ENCODE results near the gene PPM1H.

PPM1H gene

DNA sequence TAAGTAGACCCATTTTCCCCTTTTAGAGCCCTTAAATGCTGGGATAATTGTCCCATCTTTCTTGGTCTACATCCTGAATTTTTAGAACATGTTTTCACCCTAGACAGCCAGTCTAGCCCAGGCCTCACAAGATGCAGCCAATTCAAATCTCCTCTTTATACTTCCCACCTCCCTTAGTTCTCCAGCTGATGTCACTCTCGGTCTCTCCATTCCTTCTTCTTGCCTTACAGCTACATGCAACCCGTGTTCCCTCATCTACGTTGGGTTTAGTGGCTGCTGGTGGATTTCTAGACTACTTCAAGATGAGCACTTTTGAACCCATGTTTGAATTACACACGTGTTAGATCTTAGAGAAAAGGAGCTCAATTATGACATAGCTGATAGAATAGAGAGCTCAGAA, 132.0 kb downstream of the PPM1H start:
- Histone ChIP-seq H3K27me3 (ENCODE audit: control insufficient read depth in 2 of 2, insufficient read depth in 2 of 2, low read length in 2 of 2) (no peaks in the 10 kb centered on the region), H3K36me3 (ENCODE audit: control insufficient read depth in 2 of 2, insufficient read depth in 2 of 2, low read length in 2 of 2) (no peaks in the 10 kb centered on the region), H3K27ac (ENCODE audit: low read depth in 2 of 2, low read length in 2 of 2) (no peak overlapping the region), H3K4me1 (ENCODE audit: control insufficient read depth in 2 of 2, insufficient read depth in 2 of 2, low read length in 2 of 2) (no peaks in the 10 kb centered on the region), H3K9ac (ENCODE audit: low read depth in 1 of 2, low read length in 2 of 2) (no peak overlapping the region), H3K4me3 (ENCODE audit: low read length in 2 of 2) (no peak overlapping the region), H3K9me3 (ENCODE audit: control insufficient read depth in 2 of 2, low read length in 2 of 2) (no peaks in the 10 kb centered on the region)

DNA sequence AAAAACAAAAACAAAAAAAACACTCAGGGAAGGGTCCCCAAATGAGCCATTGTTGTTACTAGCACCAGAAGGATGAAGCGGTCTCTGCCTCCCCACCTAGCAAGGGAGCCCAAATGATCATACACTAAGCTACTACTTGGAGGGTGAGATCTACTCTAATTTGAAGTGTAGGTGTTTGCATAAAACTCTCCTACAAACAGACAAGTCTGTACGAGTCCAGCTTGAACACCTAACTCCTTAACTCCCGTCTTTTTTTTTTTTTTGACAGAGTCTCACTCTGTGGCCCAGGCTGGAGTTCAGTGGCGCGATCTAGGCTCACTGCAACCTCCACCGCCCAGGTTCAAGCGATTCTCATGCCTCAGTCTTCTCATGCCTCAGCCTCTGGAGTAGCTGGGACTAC, 132.6 kb downstream of the PPM1H start:
- Histone ChIP-seq H3K27me3 (ENCODE audit: control insufficient read depth in 2 of 2, insufficient read depth in 2 of 2, low read length in 2 of 2) (no peaks in the 10 kb centered on the region), H3K36me3 (ENCODE audit: control insufficient read depth in 2 of 2, insufficient read depth in 2 of 2, low read length in 2 of 2) (no peaks in the 10 kb centered on the region), H3K4me3 (ENCODE audit: low read length in 2 of 2) (no peak overlapping the region), H3K4me1 (ENCODE audit: control insufficient read depth in 2 of 2, insufficient read depth in 2 of 2, low read length in 2 of 2) (no peaks in the 10 kb centered on the region), H3K27ac (ENCODE audit: low read depth in 2 of 2, low read length in 2 of 2) (no peak overlapping the region), H3K9me3 (ENCODE audit: control insufficient read depth in 2 of 2, low read length in 2 of 2) (no peaks in the 10 kb centered on the region), H3K9ac (ENCODE audit: low read depth in 1 of 2, low read length in 2 of 2) (no peak overlapping the region)

- H3K36me3 ChIP-seq (ENCODE audit: control insufficient read depth in 2 of 2, insufficient read depth in 2 of 2, low read length in 2 of 2) = no peaks in the 10 kb centered on the region
- H3K4me1 ChIP-seq (ENCODE audit: control insufficient read depth in 2 of 2, insufficient read depth in 2 of 2, low read length in 2 of 2) = no peaks in the 10 kb centered on the region
- H3K27ac ChIP-seq (ENCODE audit: low read depth in 2 of 2, low read length in 2 of 2) = no peak overlapping the region
- no peak overlapping the region for H3K9ac ChIP-seq (ENCODE audit: low read depth in 1 of 2, low read length in 2 of 2)
- H3K27me3 ChIP-seq (ENCODE audit: control insufficient read depth in 2 of 2, insufficient read depth in 2 of 2, low read length in 2 of 2) = no peaks in the 10 kb centered on the region
- no peak overlapping the region for H3K4me3 ChIP-seq (ENCODE audit: low read length in 2 of 2)
- H3K9me3 ChIP-seq (ENCODE audit: control insufficient read depth in 2 of 2, low read length in 2 of 2) = no peaks in the 10 kb centered on the region
These were observed 133.2 kb downstream of the PPM1H start for GRCh38 chr12:62801796-62802195.

DNA sequence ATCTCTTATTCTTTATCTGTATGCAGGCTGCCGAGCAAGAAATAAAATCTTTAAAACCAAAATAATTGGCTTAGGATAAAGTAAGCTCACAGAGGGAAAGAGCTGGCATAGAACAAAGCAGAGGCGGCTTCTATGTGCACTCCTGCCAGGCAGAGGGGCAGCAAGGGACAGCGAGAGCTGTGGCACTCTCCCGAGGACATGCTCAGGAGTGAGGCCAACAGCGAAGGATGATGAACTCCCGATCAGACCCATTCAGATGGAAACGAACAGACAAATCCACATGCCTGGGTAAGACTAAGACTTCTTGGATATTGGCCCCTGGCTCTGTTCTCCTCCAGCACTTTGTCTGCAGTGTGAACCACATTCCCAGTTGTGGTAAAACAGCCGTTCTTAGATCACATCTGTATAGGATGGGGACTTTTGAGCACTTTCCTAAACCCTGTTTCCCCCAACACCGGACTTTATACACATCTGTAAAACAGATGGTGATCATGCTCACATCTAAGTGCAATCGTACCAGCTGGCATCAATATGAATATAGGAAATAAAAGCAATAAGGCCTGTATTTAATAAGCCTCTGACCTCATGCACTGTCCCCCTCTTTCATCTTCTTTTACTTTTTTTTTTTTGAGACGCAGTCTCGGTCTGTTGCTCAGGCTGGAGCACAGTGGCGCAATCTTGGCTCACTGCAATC, 134.1 kb downstream of the PPM1H start:
- Histone ChIP-seq H3K4me3 (ENCODE audit: low read length in 2 of 2) (no peak overlapping the region), H3K27ac (ENCODE audit: low read depth in 2 of 2, low read length in 2 of 2) (no peak overlapping the region), H3K9me3 (ENCODE audit: control insufficient read depth in 2 of 2, low read length in 2 of 2) (no peaks in the 10 kb centered on the region), H3K9ac (ENCODE audit: low read depth in 1 of 2, low read length in 2 of 2) (no peak overlapping the region), H3K27me3 (ENCODE audit: control insufficient read depth in 2 of 2, insufficient read depth in 2 of 2, low read length in 2 of 2) (no peaks in the 10 kb centered on the region), H3K36me3 (ENCODE audit: control insufficient read depth in 2 of 2, insufficient read depth in 2 of 2, low read length in 2 of 2) (no peaks in the 10 kb centered on the region), H3K4me1 (ENCODE audit: control insufficient read depth in 2 of 2, insufficient read depth in 2 of 2, low read length in 2 of 2) (no peaks in the 10 kb centered on the region)

DNA sequence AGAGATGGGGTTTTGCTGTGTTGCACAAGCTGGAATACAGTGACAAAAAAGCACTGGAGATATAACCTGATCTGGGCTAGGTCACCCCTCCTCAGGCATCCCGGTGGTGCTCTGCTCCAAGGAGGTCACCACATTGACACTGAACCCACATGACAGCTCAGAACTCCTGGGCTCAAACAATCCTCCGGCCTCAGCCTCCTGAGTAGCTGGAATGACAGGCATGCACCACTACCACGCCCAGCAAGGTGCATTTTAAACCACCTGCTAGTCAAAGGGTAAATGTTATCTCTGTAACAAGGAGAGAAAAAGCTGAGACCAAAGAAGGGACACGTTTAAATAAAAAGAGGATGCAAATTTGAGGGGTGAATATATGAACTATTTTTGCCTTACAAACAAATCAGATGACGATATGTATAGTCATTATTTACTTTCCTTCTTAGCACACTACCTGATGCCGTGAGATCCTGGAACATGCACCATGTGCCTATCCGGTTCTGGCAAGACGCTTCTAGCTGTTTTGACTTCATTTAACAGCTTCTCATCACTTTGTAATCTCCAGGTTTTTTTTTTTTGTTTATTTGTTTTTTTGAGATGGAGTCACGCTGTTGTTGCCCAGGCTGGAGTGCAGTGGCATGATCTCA, 135.1 kb downstream of the PPM1H start:
- no peaks in the 10 kb centered on the region for H3K27me3 ChIP-seq (ENCODE audit: control insufficient read depth in 2 of 2, insufficient read depth in 2 of 2, low read length in 2 of 2)
- no peaks in the 10 kb centered on the region for H3K36me3 ChIP-seq (ENCODE audit: control insufficient read depth in 2 of 2, insufficient read depth in 2 of 2, low read length in 2 of 2)
- H3K9me3 ChIP-seq (ENCODE audit: control insufficient read depth in 2 of 2, low read length in 2 of 2) = no peaks in the 10 kb centered on the region
- H3K27ac ChIP-seq (ENCODE audit: low read depth in 2 of 2, low read length in 2 of 2) = no peak overlapping the region
- no peaks in the 10 kb centered on the region for H3K4me1 ChIP-seq (ENCODE audit: control insufficient read depth in 2 of 2, insufficient read depth in 2 of 2, low read length in 2 of 2)
- no peak overlapping the region for H3K9ac ChIP-seq (ENCODE audit: low read depth in 1 of 2, low read length in 2 of 2)
- H3K4me3 ChIP-seq (ENCODE audit: low read length in 2 of 2) = no peak overlapping the region

- H3K4me3 ChIP-seq (ENCODE audit: low read length in 2 of 2) = no peak overlapping the region
- no peak overlapping the region for H3K27ac ChIP-seq (ENCODE audit: low read depth in 2 of 2, low read length in 2 of 2)
- no peaks in the 10 kb centered on the region for H3K4me1 ChIP-seq (ENCODE audit: control insufficient read depth in 2 of 2, insufficient read depth in 2 of 2, low read length in 2 of 2)
- H3K9me3 ChIP-seq (ENCODE audit: control insufficient read depth in 2 of 2, low read length in 2 of 2) = no peaks in the 10 kb centered on the region
- no peaks in the 10 kb centered on the region for H3K36me3 ChIP-seq (ENCODE audit: control insufficient read depth in 2 of 2, insufficient read depth in 2 of 2, low read length in 2 of 2)
- no peak overlapping the region for H3K9ac ChIP-seq (ENCODE audit: low read depth in 1 of 2, low read length in 2 of 2)
- H3K27me3 ChIP-seq (ENCODE audit: control insufficient read depth in 2 of 2, insufficient read depth in 2 of 2, low read length in 2 of 2) = no peaks in the 10 kb centered on the region
These were observed 135.7 kb downstream of the PPM1H start for GRCh38 chr12:62799126-62799736.

DNA sequence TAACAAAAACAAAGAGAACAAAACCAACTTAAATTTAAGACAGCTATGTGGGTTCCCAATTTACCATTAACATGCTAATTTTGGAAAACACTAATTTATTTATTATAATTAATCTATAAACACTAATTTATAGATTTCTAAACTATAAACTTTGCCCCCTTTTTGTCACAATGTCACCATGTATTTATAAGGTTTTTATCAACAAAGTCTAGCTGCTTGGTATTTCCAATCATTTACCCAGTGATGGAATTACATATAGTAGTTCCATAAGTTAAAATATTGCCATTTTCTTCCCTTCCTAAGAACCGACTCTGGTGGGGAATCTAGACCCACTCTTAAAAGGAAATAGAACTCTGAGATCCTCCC, 140.7 kb downstream of the PPM1H start:
- no peaks in the 10 kb centered on the region for H3K27me3 ChIP-seq (ENCODE audit: control insufficient read depth in 2 of 2, insufficient read depth in 2 of 2, low read length in 2 of 2)
- no peaks in the 10 kb centered on the region for H3K9me3 ChIP-seq (ENCODE audit: control insufficient read depth in 2 of 2, low read length in 2 of 2)
- H3K4me3 ChIP-seq (ENCODE audit: low read length in 2 of 2) = no peak overlapping the region
- H3K36me3 ChIP-seq (ENCODE audit: control insufficient read depth in 2 of 2, insufficient read depth in 2 of 2, low read length in 2 of 2) = no peaks in the 10 kb centered on the region
- peaks cover 0 to 3% of the 10 kb centered on the region in 2 donors for H3K4me1 ChIP-seq (ENCODE audit: control insufficient read depth in 2 of 2, insufficient read depth in 2 of 2, low read length in 2 of 2)
- H3K27ac ChIP-seq (ENCODE audit: low read depth in 2 of 2, low read length in 2 of 2) = no peak overlapping the region
- no peak overlapping the region for H3K9ac ChIP-seq (ENCODE audit: low read depth in 1 of 2, low read length in 2 of 2)

DNA sequence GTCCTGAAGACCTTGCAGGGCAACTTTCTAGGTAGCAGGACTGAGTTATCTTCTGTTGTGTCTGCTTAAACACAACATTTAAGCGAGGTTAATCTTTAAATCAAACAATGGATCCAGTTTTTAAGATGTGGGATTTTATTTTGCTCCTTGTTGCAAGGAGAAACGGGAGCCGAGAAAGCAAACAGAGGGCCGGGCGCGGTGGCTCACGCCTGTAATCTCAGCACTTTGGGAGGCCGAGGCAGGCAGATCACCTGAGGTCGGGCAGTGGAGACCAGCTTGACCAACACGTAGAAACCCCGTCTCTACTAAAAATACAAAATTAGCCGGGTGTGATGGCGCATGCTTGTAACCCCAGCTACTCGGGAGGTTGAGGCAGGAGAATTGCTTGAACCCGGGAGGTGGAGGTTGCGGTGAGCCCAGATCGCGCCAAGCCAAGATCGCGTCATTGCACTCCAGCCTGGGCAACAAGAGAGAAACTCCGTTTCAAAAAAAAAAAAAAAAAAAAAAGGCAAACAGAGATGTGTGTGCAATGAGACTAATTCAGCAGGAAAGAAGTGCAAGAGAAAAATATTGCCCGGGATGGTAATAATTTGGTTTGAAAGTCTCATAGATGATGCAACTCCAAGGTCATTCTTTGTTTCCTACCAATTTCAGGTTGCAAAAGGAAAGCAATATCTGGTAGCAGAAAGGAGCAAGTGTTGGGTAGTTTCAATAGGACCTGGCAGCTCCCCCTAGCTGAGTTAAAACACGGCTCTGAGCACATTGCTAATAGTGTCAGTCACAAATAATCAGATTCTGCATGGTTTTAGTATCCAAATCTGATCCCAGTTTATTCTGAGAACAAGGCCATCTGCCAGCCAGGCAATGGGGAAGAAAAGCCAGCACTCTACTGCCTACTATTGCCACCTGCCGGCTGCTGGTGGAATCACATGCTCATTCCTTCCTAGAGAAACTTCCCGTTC, 141.4 kb downstream of the PPM1H start:
- Histone ChIP-seq H3K36me3 (ENCODE audit: control insufficient read depth in 2 of 2, insufficient read depth in 2 of 2, low read length in 2 of 2) (no peaks in the 10 kb centered on the region), H3K4me3 (ENCODE audit: low read length in 2 of 2) (no peak overlapping the region), H3K9ac (ENCODE audit: low read depth in 1 of 2, low read length in 2 of 2) (no peak overlapping the region), H3K9me3 (ENCODE audit: control insufficient read depth in 2 of 2, low read length in 2 of 2) (no peaks in the 10 kb centered on the region), H3K27me3 (ENCODE audit: control insufficient read depth in 2 of 2, insufficient read depth in 2 of 2, low read length in 2 of 2) (no peaks in the 10 kb centered on the region), H3K27ac (ENCODE audit: low read depth in 2 of 2, low read length in 2 of 2) (no peak overlapping the region), H3K4me1 (ENCODE audit: control insufficient read depth in 2 of 2, insufficient read depth in 2 of 2, low read length in 2 of 2) (peaks cover 0 to 3% of the 10 kb centered on the region in 2 donors)

DNA sequence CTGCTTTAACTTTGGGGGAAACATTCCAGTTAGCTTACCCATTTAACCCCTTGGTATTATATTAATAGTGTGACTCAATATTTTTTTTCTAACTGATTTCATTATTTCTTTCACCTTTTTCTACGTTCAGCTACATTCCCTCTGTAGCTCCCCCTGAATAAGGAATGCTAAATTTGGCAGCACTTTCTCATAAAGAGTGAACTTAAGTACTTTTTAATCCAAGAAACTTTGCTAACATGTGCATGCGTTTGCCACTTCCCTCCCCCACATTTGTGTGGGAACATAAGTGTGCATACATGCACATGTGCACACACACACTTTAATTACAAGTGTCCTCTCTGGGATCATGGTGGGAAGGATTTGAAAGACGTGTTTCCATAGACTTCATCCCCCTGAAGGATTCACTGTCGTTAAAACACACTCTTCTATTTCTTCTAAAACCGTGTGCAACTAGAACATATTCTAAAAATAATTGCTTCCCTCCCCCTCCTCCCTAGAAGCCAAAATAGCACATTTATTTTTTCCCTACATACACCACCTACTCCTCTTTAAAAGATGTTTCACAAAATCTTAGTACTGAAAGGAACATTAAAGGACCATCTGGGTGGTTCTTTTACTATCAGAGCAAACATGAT, 142.6 kb downstream of the PPM1H start:
- peaks cover 0 to 3% of the 10 kb centered on the region in 2 donors for H3K4me1 ChIP-seq (ENCODE audit: control insufficient read depth in 2 of 2, insufficient read depth in 2 of 2, low read length in 2 of 2)
- no peaks in the 10 kb centered on the region for H3K36me3 ChIP-seq (ENCODE audit: control insufficient read depth in 2 of 2, insufficient read depth in 2 of 2, low read length in 2 of 2)
- H3K27me3 ChIP-seq (ENCODE audit: control insufficient read depth in 2 of 2, insufficient read depth in 2 of 2, low read length in 2 of 2) = no peaks in the 10 kb centered on the region
- H3K4me3 ChIP-seq (ENCODE audit: low read length in 2 of 2) = no peak overlapping the region
- H3K27ac ChIP-seq (ENCODE audit: low read depth in 2 of 2, low read length in 2 of 2) = no peak overlapping the region
- H3K9ac ChIP-seq (ENCODE audit: low read depth in 1 of 2, low read length in 2 of 2) = no peak overlapping the region
- H3K9me3 ChIP-seq (ENCODE audit: control insufficient read depth in 2 of 2, low read length in 2 of 2) = no peaks in the 10 kb centered on the region
